GM12872 (cell line): ENCODE measurements around the gene KMO.

ENCODE experiments used
- CTCF ChIP-seq: IDR thresholded peaks from 3 replicates; pipeline ENCODE4 v1.5.1; 2011; ENCODE audit warnings: low read depth, mild to moderate bottlenecking, low read length, moderate library complexity; ENCODE audit not compliant: insufficient read depth

KMO gene

DNA sequence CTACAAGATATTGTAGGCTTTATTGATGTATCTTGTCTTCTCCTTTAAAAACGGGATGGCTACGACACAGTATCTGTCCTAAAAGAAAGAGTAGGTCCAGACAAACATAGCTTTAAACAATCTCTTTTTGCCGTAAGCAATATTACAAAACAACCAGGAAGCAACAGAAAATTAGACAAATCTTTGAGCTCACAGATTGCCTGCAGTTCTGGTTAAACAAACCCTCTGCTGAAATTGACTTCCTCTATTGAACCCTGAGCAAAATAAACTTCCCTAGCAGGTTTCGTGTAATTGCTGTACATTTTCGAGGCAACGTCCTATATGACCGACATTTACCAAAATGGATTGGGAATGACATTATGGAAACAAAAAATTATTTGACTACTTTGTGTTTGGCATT is 57.3 kb downstream of the KMO start:
- no peak for TF ChIP-seq CTCF

- TF ChIP-seq CTCF = no peak
Measured at GRCh38 chr1:241590719-241591118, 58.5 kb downstream of the KMO start.

DNA sequence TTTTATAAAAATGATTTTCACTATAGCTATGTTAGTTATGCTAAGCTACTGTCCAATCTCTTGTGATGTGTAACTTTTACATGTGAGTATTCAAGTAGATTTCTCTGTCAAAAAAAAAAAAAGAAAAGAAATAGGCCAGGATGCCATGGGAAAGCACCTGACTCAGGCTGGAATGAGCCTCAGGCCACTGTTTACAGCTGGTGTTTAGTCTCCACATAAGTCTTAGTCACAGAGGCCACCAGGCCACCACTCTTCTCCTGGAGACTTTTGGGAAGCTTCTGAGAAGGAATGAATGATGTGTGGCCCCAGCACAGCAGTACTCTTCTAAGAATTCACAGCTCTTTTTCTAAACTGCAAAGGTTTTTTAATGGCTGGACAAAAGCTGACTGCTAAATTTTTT is 59.1 kb downstream of the KMO start:
- no peak for TF ChIP-seq CTCF

DNA sequence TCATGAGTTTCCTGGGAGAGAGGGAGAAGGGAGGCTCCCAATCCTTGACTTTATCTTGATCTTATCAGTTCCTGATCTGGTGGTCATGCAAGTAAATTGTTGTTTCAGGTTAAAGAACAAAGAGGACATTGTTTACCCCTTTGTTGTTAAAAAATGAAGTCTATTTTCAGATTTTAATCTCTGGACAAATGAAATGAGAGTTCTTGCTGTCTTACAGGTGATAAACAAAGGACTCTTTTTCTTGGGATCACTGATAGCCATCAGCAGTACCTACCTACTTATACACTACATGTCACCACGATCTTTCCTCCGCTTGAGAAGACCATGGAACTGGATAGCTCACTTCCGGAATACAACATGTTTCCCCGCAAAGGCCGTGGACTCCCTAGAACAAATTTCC is 59.6 kb downstream of the KMO start:
- no peak for TF ChIP-seq CTCF

GRCh38 chr1:241592273-241592958 is 60.2 kb downstream of the KMO start:
- TF ChIP-seq CTCF = no peak

DNA sequence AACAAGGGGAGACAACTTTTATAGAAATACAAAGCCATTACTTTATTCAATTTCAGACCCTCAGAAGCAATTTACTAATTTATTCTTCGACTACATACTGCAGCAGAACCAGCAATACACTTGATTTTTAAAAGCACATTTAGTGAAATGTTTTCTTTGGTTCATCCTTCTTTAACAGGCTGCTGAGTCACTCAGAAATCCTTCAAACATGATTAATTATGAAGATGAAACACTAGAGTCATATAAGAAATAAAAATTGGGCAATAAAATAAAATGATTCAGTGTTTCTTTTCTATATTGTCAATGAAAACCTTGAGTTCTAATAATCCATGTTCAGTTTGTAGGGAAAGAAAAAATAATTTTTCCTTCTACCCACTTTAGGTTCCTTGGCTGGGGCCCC is 61.0 kb downstream of the KMO start:
- no peak for TF ChIP-seq CTCF

- TF ChIP-seq CTCF = no peak
Measured at GRCh38 chr1:241596633-241597032, 64.5 kb downstream of the KMO start.
